Umbilical cord (tissue), 2 donors: ENCODE data around the gene UQCR10. TPM values are rescaled to one million over a fixed set of nuclear protein-coding genes. Genes with fewer than 3 reads are reported as not detected.

Source experiments
- DNase-seq: peaks from one replicate; pipeline ENCODE4 v3.0.0-alpha.2; 2015; ENCODE audit warnings: low spot score
- total RNA-seq: library from RNA; depleted of rRNA; stranded (reverse); fragments of >200 nt; gene quantifications from one replicate; pipeline ENCODE4 v1.2.3, GENCODE V29; 2014; ENCODE audit warnings: low replicate concordance; ENCODE audit not compliant: insufficient read depth

UQCR10 gene
- total RNA-seq: 37.6 TPM

DNA sequence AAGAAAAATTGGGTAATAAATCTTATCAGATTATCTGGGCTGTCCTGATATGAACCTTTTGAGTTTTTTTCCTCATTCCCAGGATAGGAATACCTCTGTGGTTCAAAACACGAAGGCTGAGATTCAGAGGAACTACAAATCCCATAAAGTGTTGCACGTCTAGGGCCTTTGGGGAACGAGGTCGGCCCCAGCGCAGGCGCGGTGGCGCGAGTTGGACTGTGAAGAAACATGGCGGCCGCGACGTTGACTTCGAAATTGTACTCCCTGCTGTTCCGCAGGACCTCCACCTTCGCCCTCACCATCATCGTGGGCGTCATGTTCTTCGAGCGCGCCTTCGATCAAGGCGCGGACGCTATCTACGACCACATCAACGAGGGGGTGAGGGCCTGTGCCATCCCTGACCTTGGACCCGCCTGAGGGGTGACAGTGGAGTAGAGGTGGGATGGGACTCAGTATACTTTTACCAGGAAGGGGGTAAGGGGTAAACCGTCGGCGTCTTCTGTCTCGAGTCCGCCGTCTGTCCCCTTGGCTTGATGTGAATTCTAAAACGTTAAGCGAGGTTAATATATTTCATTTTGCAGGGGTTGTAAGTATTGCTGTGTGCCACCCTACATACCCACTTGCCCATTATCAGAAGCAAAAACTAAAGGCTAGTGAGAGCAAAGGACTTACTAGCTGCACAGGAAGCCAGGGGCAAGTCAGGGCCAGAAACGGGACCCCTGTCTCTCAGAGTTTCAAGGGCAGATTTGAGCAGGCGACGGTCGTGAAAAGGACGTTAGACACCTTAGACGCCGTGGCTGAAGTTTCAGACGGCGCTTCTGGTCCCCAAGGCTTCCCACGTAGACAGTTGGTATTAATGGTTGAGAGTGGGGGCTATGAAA is at the start of gene UQCR10:
UQCR10 (plus strand) TSS at position 199 of the 881 bp plus-strand sequence; CDS start at position 229, 30 bp downstream.
- peak; percentile 97 for DNase-seq

GRCh38 chr22:29717789-29718188 is 49.4 kb upstream of the UQCR10 start:
- no peak for DNase-seq

- DNase-seq: no peak
Observed at GRCh38 chr22:29718949-29719898, 47.9 kb upstream of the UQCR10 start.

GRCh38 chr22:29719899-29720645 is 47.1 kb upstream of the UQCR10 start, which contains the start of gene CABP7:
CABP7 (plus strand) TSS chr22:29720003; CDS start chr22:29720425, 422 bp downstream.
- no peak for DNase-seq

DNA sequence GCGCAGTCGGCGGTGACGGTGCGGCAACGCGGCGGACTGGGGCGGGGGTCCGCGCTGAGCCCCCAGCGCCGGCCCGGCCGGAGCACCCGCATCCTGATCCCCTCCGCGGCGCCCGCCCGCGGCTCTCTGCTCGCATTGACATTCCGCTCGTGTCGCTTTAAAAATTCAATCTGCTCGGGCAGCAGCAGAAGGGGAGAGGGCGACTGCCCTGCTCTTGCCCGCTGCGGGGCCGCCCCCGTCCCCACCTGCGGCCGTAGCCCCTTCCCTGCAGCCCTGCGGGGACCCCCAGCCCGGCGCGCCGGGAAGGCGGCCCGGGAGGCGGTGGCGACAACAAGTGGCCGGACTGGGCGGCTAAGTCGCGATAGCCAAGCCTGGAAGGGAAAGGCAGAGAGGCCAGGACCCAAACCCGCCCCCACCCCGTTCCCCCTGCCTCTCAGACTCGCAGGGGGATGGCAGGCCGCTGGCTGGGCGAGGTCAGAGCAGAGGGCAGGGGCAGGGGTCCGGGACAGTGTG is 46.3 kb upstream of the UQCR10 start:
- DNase-seq: no peak

- DNase-seq: no peak
Observed at GRCh38 chr22:29722151-29722550, 45.0 kb upstream of the UQCR10 start.

- no peak for DNase-seq
Observed at GRCh38 chr22:29722587-29722986, 44.6 kb upstream of the UQCR10 start.

DNA sequence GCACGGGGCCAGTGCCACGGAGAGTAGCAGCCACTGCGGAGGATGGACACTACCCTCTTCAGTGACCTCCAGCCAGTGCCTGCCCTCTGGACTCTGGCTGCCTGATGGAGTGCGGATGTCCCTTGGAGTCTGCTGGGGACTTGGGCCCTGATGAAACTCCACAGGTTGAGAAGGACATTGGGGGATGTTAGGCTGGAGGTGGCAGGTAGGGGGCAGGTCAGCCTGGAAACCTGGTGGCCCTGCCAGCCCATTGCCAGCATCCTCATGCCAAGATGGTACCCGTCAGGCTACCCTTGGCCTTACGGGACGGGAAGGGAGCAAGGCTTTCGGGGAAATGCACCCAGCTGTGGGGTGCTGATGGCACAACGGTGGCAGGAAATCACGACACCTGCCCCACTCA is 43.4 kb upstream of the UQCR10 start:
- no peak for DNase-seq

DNA sequence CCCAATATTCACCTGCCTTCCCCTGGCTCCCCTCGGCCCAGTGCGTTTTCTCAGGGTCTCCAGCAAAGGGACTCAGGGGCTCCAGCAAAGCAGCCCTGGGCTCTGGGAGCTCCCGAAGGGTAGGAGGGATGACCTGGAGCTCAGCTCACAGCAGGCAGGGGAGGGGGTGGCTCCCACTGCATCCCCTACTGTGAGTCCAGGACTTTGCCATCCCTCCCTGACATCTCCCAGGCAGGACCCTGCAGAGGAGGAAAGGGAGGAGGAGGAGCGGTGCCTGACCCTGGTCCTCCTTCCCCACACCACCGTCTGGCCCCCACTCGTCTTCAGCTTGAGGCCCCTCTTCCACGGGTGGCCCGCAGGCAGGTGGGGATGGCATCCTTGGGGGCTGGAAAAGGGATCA is 42.3 kb upstream of the UQCR10 start:
- no peak for DNase-seq

DNA sequence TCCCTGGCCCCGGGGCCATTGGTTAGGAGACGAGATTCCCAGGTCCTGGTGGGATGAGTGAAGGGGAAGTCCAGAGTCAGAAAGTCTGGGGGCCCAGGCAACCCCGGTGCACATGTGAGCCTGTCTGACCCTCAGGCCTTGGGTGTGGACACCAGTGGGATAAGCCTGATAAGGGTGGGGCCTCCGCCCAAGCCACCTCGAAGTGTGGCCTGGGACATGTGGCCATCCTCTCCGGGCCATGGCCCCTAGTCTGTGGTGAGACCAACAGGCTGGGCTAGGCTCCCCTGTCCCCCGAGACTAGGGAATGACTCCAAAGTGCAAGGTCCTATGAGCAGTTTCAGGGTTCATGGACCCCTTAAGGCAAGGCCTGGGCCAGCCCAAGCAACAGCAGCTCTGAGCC is 41.1 kb upstream of the UQCR10 start:
- no peak for DNase-seq

- no peak for DNase-seq
Observed at GRCh38 chr22:29726512-29727130, 40.5 kb upstream of the UQCR10 start.

DNA sequence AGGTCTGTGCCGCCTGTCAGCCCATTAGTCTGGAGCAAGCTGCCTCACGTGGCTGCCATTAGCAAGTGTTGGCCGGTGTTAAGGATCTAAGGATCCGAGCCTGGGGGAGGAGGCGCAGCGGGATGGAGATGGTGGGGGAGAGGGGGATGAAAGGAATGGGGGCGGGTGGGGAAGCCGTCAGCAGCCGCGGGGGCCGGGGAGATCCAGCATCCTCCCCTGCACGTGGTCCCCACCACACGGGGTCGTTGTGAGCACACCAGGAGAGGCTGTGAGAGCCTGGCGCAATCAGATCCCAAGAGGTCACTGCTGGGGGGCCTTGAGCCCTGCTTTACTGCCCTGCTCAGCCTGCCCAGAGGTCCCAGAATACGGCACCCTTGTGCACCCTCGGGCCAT is 40.0 kb upstream of the UQCR10 start:
- no peak for DNase-seq

- no peak for DNase-seq
Observed at GRCh38 chr22:29729161-29729560, 38.0 kb upstream of the UQCR10 start.

GRCh38 chr22:29731058-29731850 is 35.9 kb upstream of the UQCR10 start:
- no peak for DNase-seq

DNA sequence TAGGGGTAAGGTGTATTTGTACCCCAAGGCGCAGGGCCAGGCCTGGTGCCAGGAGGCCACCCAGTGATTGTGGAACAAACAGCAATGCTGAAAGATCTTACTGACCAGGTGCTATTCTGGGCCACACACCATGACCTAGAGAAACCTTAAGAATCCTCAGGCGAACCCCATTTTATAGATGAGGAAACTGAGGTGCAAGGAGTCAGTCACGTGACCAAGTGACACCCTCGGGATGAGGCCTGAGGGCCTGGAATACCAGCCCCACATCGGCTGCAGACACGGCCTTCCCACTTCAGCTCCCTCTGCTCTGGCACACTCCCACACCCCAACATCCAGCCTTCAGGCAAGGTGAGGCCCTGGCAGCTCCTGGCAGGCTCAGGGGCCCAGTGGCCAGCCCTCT is 34.3 kb upstream of the UQCR10 start:
- DNase-seq: no peak

GRCh38 chr22:29733362-29734201 is 33.6 kb upstream of the UQCR10 start:
- DNase-seq: peak; percentile 27

GRCh38 chr22:29734406-29734805 is 32.8 kb upstream of the UQCR10 start:
- DNase-seq: no peak

DNA sequence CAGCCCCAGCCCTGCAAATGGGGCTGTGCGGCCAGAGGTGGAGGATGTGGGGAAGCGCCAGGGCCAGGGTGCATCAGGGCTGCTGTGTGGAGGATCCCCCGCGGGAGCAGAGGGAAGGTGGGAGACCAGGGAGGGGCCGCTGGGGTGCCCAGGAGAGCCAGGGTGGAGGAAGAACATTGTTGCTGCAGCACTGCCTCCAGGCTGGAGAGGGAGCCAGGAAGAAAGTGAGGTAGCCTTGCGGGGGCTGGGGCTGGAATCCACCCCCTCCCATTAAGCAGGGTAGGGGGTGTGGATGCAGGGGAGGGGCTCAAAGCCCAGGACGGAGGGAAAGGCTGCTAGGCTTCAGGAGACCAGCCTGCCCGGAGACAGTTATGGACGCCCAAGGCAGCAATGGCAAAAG is 32.3 kb upstream of the UQCR10 start:
- no peak for DNase-seq

DNA sequence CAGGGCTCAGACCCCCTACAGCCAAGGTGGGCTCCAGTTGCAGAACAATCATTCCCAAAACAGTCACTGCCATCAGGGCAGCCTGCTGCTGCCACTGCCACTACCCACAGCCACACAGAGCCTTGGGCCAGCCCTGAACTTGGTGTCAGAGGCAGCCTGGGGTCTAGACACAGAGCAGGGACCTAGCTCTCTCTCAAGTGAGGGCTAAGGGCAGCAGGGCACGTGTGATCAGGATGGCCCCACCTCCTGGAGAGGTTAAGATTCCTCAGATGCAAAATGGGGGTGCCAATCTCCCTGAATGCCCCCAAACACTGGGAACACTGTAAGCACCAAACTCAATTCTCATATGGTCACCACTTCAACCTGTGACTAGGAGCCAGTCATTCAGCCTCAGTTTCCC is 31.8 kb upstream of the UQCR10 start:
- DNase-seq: no peak
